Bronchial epithelial cell (primary cell): Measurements from ENCODE around the gene NFIL3. TPM values are rescaled to one million over a fixed set of nuclear protein-coding genes. Genes with fewer than 3 reads are reported as not detected.
A peak's percentile ranks its signal among the peaks of the same experiment; 100 is the strongest.

Experiments used
- DNase-seq: peaks from one replicate; pipeline ENCODE4 v3.0.0-alpha.2; 2010; ENCODE audit warnings: low read depth
- FAIRE-seq: peaks from 2 replicates; lab custom pipeline; 2011; peaks lifted over from hg19 to GRCh38; lab: Jason Lieb, UNC
- H3K27me3 ChIP-seq: 2 replicates; pipeline ENCODE4 v1.5.1; 2011; ENCODE audit warnings: low read length; ENCODE audit not compliant: control insufficient read depth, insufficient read depth
- H3K36me3 ChIP-seq: 2 replicates; pipeline ENCODE4 v1.5.1; 2011; ENCODE audit warnings: low read length; ENCODE audit not compliant: control insufficient read depth, insufficient read depth
- H3K4me3 ChIP-seq: 2 replicates; pipeline ENCODE4 v1.5.1; 2011; ENCODE audit warnings: mild to moderate bottlenecking, low read depth, low read length, control low read depth
- CTCF ChIP-seq: IDR thresholded peaks from 2 replicates; pipeline ENCODE4 v1.5.1; 2011; ENCODE audit warnings: mild to moderate bottlenecking, moderate library complexity, low read length, control low read depth, inconsistent platforms; ENCODE audit not compliant: insufficient read depth, severe bottlenecking
- total RNA-seq: library from RNA; depleted of rRNA; stranded (reverse); fragments of >200 nt; gene quantifications from 2 replicates; pipeline ENCODE4 v1.2.1, GENCODE V29; 2014

The NFIL3 gene
- total RNA-seq, 1 donor from 2014 or later, result 31.3 TPM

- Histone ChIP-seq H3K36me3 (peaks cover 1% of the 10 kb centered on the region), H3K27me3 (no peaks in the 10 kb centered on the region), H3K4me3 (no peak overlapping the region)
- DNase-seq, result peak; percentile 97
- no peak for TF ChIP-seq CTCF
- FAIRE-seq, result no peak
Measured at GRCh38 chr9:91416096-91416712, 7.4 kb downstream of the NFIL3 start.

DNA sequence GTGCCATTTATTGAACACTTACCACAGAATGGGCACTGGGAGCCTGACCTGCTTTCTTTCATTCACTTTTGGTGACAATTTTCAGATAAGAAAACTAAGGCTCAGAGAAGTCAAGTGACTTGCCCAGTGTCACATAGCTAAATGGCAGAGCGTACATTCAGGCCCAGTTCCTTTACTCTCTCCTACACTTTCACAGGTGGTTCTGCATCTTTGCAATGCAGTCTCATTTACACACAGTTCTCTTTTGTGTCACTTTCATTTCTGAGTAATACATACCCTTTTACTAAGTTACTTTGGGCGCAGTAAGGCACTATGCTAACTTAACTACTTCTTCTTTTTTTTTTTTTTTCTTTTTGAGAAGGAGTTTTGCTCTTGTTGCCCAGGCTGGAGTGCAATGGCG lies 8.3 kb downstream of the NFIL3 start:
- DNase-seq, result no peak
- FAIRE-seq, result no peak

DNA sequence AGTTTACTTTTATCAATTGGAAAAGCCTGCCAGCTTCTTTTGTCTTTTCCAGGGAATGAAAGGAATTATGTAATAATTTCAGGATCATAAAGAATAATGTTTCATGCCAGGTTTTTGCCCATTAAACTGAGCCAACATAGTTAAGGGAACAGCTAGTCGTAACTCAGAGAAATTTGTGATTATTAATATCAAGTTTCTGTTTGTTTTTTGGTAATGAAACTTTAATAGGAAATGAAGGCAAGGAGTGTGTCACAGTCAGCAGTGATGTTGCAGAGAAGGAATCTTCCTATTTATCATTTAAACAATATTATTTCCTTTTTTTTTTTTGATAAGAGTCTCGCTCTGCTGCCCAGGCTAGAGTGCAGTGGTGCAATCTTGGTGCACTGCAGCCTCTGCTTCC lies 10.7 kb downstream of the NFIL3 start:
- DNase-seq (no peak), FAIRE-seq (no peak)
- no peaks in the 10 kb centered on the region for H3K27me3 ChIP-seq
- no peak overlapping the region for H3K4me3 ChIP-seq
- no peak for TF ChIP-seq CTCF
- peaks cover 8% of the 10 kb centered on the region for H3K36me3 ChIP-seq

More for the DNA sequence above, 8.3 kb downstream of the NFIL3 start:
- Histone ChIP-seq H3K27me3 (no peaks in the 10 kb centered on the region), H3K4me3 (no peak overlapping the region), H3K36me3 (peaks cover 3% of the 10 kb centered on the region)
- TF ChIP-seq CTCF, result no peak

DNA sequence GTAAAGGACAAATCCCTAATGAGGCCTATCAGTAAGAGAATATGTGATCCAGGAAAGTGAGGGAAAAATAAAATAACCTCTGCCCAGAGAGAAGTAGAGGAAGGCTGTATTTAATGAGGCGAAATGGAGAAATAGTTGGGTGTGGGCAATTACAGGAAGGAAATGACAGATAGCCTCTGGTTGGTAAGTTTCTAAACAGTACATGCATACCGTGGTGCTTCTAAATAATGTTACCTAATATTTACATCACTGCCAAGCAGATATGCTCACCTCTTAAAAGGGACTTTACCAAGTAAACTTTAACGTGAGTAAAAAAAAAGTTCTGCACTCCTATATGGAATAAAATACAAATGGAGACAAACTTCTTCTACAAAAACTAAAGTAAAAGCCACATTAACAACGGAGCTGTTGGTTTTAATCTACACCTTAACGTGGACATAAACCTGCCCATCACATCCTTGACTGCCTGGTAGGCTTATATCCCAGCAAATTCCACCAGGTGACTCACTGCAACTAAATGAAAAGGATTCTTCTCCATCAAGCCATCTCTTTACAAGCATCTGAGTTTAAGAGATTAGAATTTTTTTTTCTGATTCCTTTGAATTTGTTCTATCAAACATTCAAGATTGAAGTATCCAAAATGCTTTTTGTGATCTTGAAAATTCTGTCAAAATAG lies 12.4 kb downstream of the NFIL3 start:
- Histone ChIP-seq H3K36me3 (peaks cover 11% of the 10 kb centered on the region), H3K27me3 (no peaks in the 10 kb centered on the region), H3K4me3 (no peak overlapping the region)
- FAIRE-seq (no peak), DNase-seq (peak; percentile 79)
- no peak for TF ChIP-seq CTCF

- no peak for TF ChIP-seq CTCF
- no peak overlapping the region for H3K4me3 ChIP-seq
- H3K36me3 ChIP-seq, result peaks cover 9% of the 10 kb centered on the region
- no peak for FAIRE-seq
- DNase-seq, result no peak
- H3K27me3 ChIP-seq, result no peaks in the 10 kb centered on the region
Measured at GRCh38 chr9:91410161-91410560, 13.5 kb downstream of the NFIL3 start.
